GM12878 (cell line): ENCODE measurements around the gene NXF3. TPM values are rescaled to one million over a fixed set of nuclear protein-coding genes. Genes with fewer than 3 reads are reported as not detected.

Experiments
- ATAC-seq: fragments of 200-7000 bp; cut with Tn5 transposase; 3 replicates; pipeline ENCODE4 v1.9.1; 2020; ENCODE audit warnings: mild to moderate bottlenecking, moderate library complexity
- BruUV-seq: library from RNA; stranded (reverse); fragments of 400-500 nt; replicated peaks from 2 replicates; lab custom pipeline; 2021; lab: Mats Ljungman, UMichigan
- CTCF ChIA-PET: fragments of 300-600 bp; sonication (Branson Sonifier 250); formaldehyde crosslinking; extraction: SDS; loops from one replicate; lab custom pipeline; 2021; ENCODE audit warnings: inconsistent platforms; lab: Yijun Ruan, JAX
- POLR2A ChIA-PET: fragments of 350-600 bp; formaldehyde crosslinking; extraction: SDS; loops from one replicate; lab custom pipeline; 2021; ENCODE audit warnings: inconsistent platforms; lab: Charles Lee
- RAD21 ChIA-PET: fragments of 300-600 bp; sonication (Branson Sonifier 250); formaldehyde crosslinking; loops from one replicate; lab custom pipeline; 2023; ENCODE audit warnings: antibody characterized with exemption; ENCODE audit not compliant: unreplicated experiment; lab: Charles Lee
- SMC1A ChIA-PET: fragments of 300-600 bp; sonication (Branson Sonifier 250); formaldehyde crosslinking; loops from one replicate; lab custom pipeline; 2023; ENCODE audit not compliant: unreplicated experiment, uncharacterized antibody; lab: Charles Lee
- DNase-seq: peaks from one replicate; pipeline ENCODE4 v3.0.0-alpha.2; 2011; ENCODE audit warnings: low read depth, low spot score
- FAIRE-seq: peaks from 3 replicates; lab custom pipeline; 2011; peaks lifted over from hg19 to GRCh38; lab: Jason Lieb, UNC
- H2AFZ ChIP-seq: 2 replicates; pipeline ENCODE4 v1.6.0; 2011; ENCODE audit warnings: low read depth, low read length, control low read depth; ENCODE audit not compliant: control insufficient read depth
- H3K27ac ChIP-seq: 2 replicates; pipeline ENCODE4 v1.5.1; 2011; ENCODE audit warnings: control low read depth; ENCODE audit not compliant: control insufficient read depth, insufficient read depth
- H3K27me3 ChIP-seq, 2 experiments: replicated peaks in 1 of 2; 2 replicates each; pipeline versions ENCODE4 v1.6.0 to v1.6.1; 2011; ENCODE audit warnings: low read length in 1 of 2; ENCODE audit not compliant: control insufficient read depth in 2 of 2, insufficient read depth in 2 of 2
- H3K36me3 ChIP-seq, 2 experiments: 2 replicates each; pipeline ENCODE4 v1.5.1; 2011; ENCODE audit warnings: low read length in 1 of 2; ENCODE audit not compliant: control insufficient read depth in 2 of 2, insufficient read depth in 2 of 2
- H3K4me1 ChIP-seq: 2 replicates; pipeline ENCODE4 v1.6.1; 2011; ENCODE audit warnings: mild to moderate bottlenecking, low read length, moderate library complexity, mixed read lengths; ENCODE audit not compliant: control insufficient read depth, insufficient read depth
- H3K4me2 ChIP-seq: 2 replicates; pipeline ENCODE4 v1.6.0; 2011; ENCODE audit warnings: control low read depth; ENCODE audit not compliant: control insufficient read depth, insufficient read depth
- H3K4me3 ChIP-seq: fragments of 200-600 bp; sonication (generic); 2 replicates; pipeline ENCODE4 v1.5.1; 2016
- H3K79me2 ChIP-seq: 2 replicates; pipeline ENCODE4 v1.6.0; 2011; ENCODE audit warnings: low read length; ENCODE audit not compliant: control insufficient read depth, insufficient read depth
- H3K9ac ChIP-seq: 2 replicates; pipeline ENCODE4 v1.8.0; 2011; ENCODE audit warnings: low read length, control low read depth, mixed read lengths; ENCODE audit not compliant: control insufficient read depth, insufficient read depth
- H3K9me3 ChIP-seq: replicated peaks from 3 replicates; pipeline ENCODE4 v1.5.1; 2011; ENCODE audit warnings: mild to moderate bottlenecking, low read length; ENCODE audit not compliant: control insufficient read depth, insufficient read depth
- H4K20me1 ChIP-seq: 2 replicates; pipeline ENCODE4 v1.6.0; 2011; ENCODE audit not compliant: control insufficient read depth, insufficient read depth
- BMI1 ChIP-seq: fragments of 450-650 bp; IDR thresholded peaks from 2 replicates; pipeline ENCODE4 v1.6.1; 2016; ENCODE audit warnings: mild to moderate bottlenecking, moderate library complexity, borderline replicate concordance
- CEBPB ChIP-seq, 2 experiments: fragments of 150-350 bp in 1 of 2; IDR thresholded peaks; 2 replicates each; pipeline ENCODE4 v1.6.1; 2012 to 2014; ENCODE audit warnings: low read depth in 2 of 2, low read length in 2 of 2, borderline replicate concordance in 1 of 2, inconsistent platforms in 1 of 2
- EGR1 ChIP-seq, 2 experiments: IDR thresholded peaks; 1 replicate in 1 of 2; 2 replicates in 1 of 2; pipeline ENCODE4 v1.6.1; 2011 to 2012; ENCODE audit warnings: low read depth in 2 of 2, low read length in 2 of 2, borderline replicate concordance in 1 of 2, mild to moderate bottlenecking in 1 of 2, moderate library complexity in 1 of 2
- SMARCA5 ChIP-seq: fragments of 450-650 bp; IDR thresholded peaks from 2 replicates; pipeline ENCODE4 v1.6.1; 2017; ENCODE audit warnings: mild to moderate bottlenecking
- SP1 ChIP-seq: IDR thresholded peaks from one replicate; pipeline ENCODE4 v1.6.1; 2011; ENCODE audit warnings: low read depth, low read length
- SREBF2 ChIP-seq: IDR thresholded peaks from 2 replicates; pipeline ENCODE4 v1.6.1; 2012; ENCODE audit warnings: mild to moderate bottlenecking, low read length
- SRF ChIP-seq, 2 experiments: IDR thresholded peaks; 2 replicates each; pipeline ENCODE4 v1.6.1; 2011; ENCODE audit warnings: low read depth in 2 of 2, low read length in 2 of 2, mild to moderate bottlenecking in 1 of 2, moderate library complexity in 1 of 2
- WGBS: methylation state at CpG from one replicate; pipeline ENCODE4 v1.1.6; 2016; ENCODE audit warnings: low lambda C conversion rate; ENCODE audit not compliant: insufficient replicate concordance, insufficient coverage; ENCODE audit errors: missing lambda C conversion rate; 5-methylcytosine and 5-hydroxymethylcytosine counted together
- in situ Hi-C: fragments of 300-500 bp; cut with MboI; formaldehyde crosslinking; loops from 9 replicates; pipeline ENCODE4 v1.14.3; 2018; ENCODE audit warnings: mixed read lengths
- intact Hi-C: fragments of 100-400 bp; cut with micrococcal nuclease; formaldehyde crosslinking; loops from one replicate; pipeline ENCODE4 v1.14.2; 2022; ENCODE audit not compliant: unreplicated experiment
- polyA plus RNA-seq, 11 experiments: library from polyadenylated mRNA; depleted of rRNA in 4 of 11; unstranded in 6 of 11; stranded (reverse) in 5 of 11; fragments of >200 nt; fragmentation: Nextera tagmentation in 4 of 11; fragmentation: Illumina TruSeq in 1 of 11; extraction: Ambion mirVana in 4 of 11; extraction: Trizol in 1 of 11; gene quantifications; 1 replicate in 1 of 11; 2 replicates in 10 of 11; pipeline versions ENCODE4 v1.2.1 to v1.2.3, GENCODE V29; 2011 to 2016; ENCODE audit warnings: inconsistent platforms in 2 of 11, missing spikeins in 2 of 11, low read depth in 1 of 11
- total RNA-seq, 4 experiments: library from RNA; depleted of rRNA in 3 of 4; stranded (reverse); fragments of >200 nt in 3 of 4; fragmentation: Illumina TruSeq in 1 of 4; extraction: Trizol in 1 of 4; gene quantifications; 2 replicates each; pipeline versions ENCODE4 v1.2.1 to v1.2.3, GENCODE V29; 2013 to 2021
- TF ChIP-seq, protein P1 (sequence below): IDR thresholded peaks from 2 replicates; pipeline ENCODE4 v1.6.1; 2012; ENCODE audit warnings: mild to moderate bottlenecking, low read depth, low read length

Gene NXF3
- total and polyA plus RNA-seq, 10 of the 15 experiments (the other 5 are each of a cell fraction or from before 2014, with no cell fraction given) = 0.53 to 8.0 TPM; not detected in 8

DNA sequence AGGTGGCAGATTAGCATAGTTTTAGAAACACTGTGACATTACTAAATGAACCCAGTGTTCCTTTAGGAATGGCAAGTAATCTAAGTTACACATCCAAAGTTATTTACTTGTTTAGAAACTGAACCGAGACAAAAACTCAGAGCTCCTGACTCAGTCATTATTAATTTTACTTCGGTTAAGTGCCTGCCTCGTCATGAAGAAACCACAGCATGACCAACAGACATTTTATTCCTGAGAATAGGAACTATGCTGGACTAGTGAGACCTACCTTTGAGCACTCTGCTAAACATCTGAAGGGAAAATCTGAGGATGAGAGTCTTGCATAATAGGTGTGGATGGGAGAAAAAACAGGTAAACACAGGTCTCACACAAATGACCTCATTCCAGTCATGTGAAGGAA is 31.5 kb downstream of the NXF3 start:
- 17% methylated on average over 3 of the region's 3 CpGs for WGBS
- ChIA-PET CTCF (no interaction called here), SMC1A (no interaction called here), RAD21 (no interaction called here), POLR2A (no interaction called here)
- in situ Hi-C loops (no loop called here), intact Hi-C loops (no loop called here)
- no peaks in the 10 kb centered on the region for H3K4me1 ChIP-seq
- H3K79me2 ChIP-seq = no peaks in the 10 kb centered on the region
- no peak overlapping the region for H3K27ac ChIP-seq
- H3K9ac ChIP-seq = no peak overlapping the region
- no peak overlapping the region for H2AFZ ChIP-seq
- no peak overlapping the region for H3K4me3 ChIP-seq
- TF ChIP-seq SMARCA5 (no peak), BMI1 (no peak), SRF (IDR thresholded peaks at IDR 0.05; ENCODE audit: low read depth in 2 of 2, low read length in 2 of 2) (no peak), SREBF2 (no peak), SP1 (no peak), EGR1 (IDR thresholded peaks at IDR 0.05; ENCODE audit: borderline replicate concordance in 1 of 2, low read depth in 2 of 2, low read length in 2 of 2) (no peak), CEBPB (IDR thresholded peaks at IDR 0.05; ENCODE audit: borderline replicate concordance in 1 of 2, low read depth in 2 of 2, low read length in 2 of 2) (no peak)
- TF ChIP-seq, protein P1, sequence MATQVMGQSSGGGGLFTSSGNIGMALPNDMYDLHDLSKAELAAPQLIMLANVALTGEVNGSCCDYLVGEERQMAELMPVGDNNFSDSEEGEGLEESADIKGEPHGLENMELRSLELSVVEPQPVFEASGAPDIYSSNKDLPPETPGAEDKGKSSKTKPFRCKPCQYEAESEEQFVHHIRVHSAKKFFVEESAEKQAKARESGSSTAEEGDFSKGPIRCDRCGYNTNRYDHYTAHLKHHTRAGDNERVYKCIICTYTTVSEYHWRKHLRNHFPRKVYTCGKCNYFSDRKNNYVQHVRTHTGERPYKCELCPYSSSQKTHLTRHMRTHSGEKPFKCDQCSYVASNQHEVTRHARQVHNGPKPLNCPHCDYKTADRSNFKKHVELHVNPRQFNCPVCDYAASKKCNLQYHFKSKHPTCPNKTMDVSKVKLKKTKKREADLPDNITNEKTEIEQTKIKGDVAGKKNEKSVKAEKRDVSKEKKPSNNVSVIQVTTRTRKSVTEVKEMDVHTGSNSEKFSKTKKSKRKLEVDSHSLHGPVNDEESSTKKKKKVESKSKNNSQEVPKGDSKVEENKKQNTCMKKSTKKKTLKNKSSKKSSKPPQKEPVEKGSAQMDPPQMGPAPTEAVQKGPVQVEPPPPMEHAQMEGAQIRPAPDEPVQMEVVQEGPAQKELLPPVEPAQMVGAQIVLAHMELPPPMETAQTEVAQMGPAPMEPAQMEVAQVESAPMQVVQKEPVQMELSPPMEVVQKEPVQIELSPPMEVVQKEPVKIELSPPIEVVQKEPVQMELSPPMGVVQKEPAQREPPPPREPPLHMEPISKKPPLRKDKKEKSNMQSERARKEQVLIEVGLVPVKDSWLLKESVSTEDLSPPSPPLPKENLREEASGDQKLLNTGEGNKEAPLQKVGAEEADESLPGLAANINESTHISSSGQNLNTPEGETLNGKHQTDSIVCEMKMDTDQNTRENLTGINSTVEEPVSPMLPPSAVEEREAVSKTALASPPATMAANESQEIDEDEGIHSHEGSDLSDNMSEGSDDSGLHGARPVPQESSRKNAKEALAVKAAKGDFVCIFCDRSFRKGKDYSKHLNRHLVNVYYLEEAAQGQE = no peak
- no peaks in the 10 kb centered on the region for H3K36me3 ChIP-seq
- no peaks in the 10 kb centered on the region; a peak in 1 of 4 replicates for H3K27me3 ChIP-seq
- FAIRE-seq = no peak
- H4K20me1 ChIP-seq = no peaks in the 10 kb centered on the region
- ATAC-seq = no peak
- no peak for DNase-seq
- no TSS peak for BruUV-seq
- no peak overlapping the region for H3K4me2 ChIP-seq
- H3K9me3 ChIP-seq = no peaks in the 10 kb centered on the region
